Heart right ventricle (tissue), 16 donors: Measurements from ENCODE around the gene PAM16. TPM values are rescaled to one million over a fixed set of nuclear protein-coding genes. Genes with fewer than 3 reads are reported as not detected.
"Not testable (repeated sequence)": the region's sequence is repeated elsewhere in the genome, so short reads cannot be mapped to it uniquely, and the experiment has no call there.

ENCODE experiments used
- ATAC-seq, 8 donors: fragments of 200-7000 bp; cut with Tn5 transposase; one replicate each; pipeline ENCODE4 v1.9.1; 2020; ENCODE audit warnings: mild to moderate bottlenecking in 8 of 8, moderate library complexity in 8 of 8, moderate number of reproducible peaks in 1 of 8
- DNase-seq, 2 donors: peaks; one replicate each; pipeline ENCODE4 v3.0.0-alpha.2; 2020
- H3K27ac ChIP-seq, 10 donors: fragments of 200-600 bp; sonication (generic) in 2 of 10; one replicate each; pipeline versions ENCODE4 v1.5.0 to v1.8.0; 2020 to 2022; ENCODE audit warnings: mild to moderate bottlenecking in 3 of 10
- H3K27me3 ChIP-seq, 7 donors: fragments of 200-600 bp; one replicate each; pipeline ENCODE4 v1.8.0; 2021 to 2022; ENCODE audit warnings: mild to moderate bottlenecking in 2 of 7
- H3K36me3 ChIP-seq, 9 donors: fragments of 200-600 bp; sonication (generic) in 1 of 9; one replicate each; pipeline versions ENCODE4 v1.5.0 to v1.8.0; 2020 to 2022; ENCODE audit warnings: mild to moderate bottlenecking in 2 of 9
- H3K4me1 ChIP-seq, 9 donors: fragments of 200-600 bp; sonication (generic) in 1 of 9; one replicate each; pipeline versions ENCODE4 v1.5.0 to v1.8.0; 2020 to 2022; ENCODE audit warnings: mild to moderate bottlenecking in 4 of 9
- H3K4me3 ChIP-seq, 10 donors: fragments of 200-600 bp; sonication (generic) in 2 of 10; one replicate each; pipeline versions ENCODE4 v1.5.0 to v1.8.0; 2020 to 2022; ENCODE audit warnings: mild to moderate bottlenecking in 7 of 10, moderate library complexity in 2 of 10
- H3K9me3 ChIP-seq, 11 donors: fragments of 200-600 bp in 10 of 11; sonication (generic) in 2 of 11; one replicate each; pipeline versions ENCODE4 v1.5.0 to v1.8.0; 2013 to 2022; ENCODE audit warnings: mild to moderate bottlenecking in 2 of 11, control low read depth in 1 of 11, moderate library complexity in 1 of 11
- CTCF ChIP-seq, 9 donors: fragments of 200-600 bp; sonication (generic) in 2 of 9; IDR thresholded peaks; one replicate each; pipeline versions ENCODE4 v1.5.0 to v1.8.0; 2021 to 2022; ENCODE audit warnings: antibody characterized with exemption in 9 of 9, mild to moderate bottlenecking in 5 of 9, moderate library complexity in 1 of 9
- WGBS, 2 donors: extraction: QIAGEN DNeasy Blood & Tissue Kit; methylation state at CpG; one replicate each; pipeline ENCODE4 v1.1.7; 2013; ENCODE audit warnings: inconsistent platforms in 1 of 2; 5-methylcytosine and 5-hydroxymethylcytosine counted together
- intact Hi-C, 10 donors: fragments of 100-400 bp; cut with DNase I; formaldehyde crosslinking; loops; one replicate each; pipeline versions ENCODE4 v1.11.1 to v1.14.2; 2022
- long read RNA-seq, 3 donors: library from polyadenylated mRNA; unstranded; transcript quantifications; one replicate each; pipeline ENCODE4 v2.0.0, GENCODE V29; 2020 to 2021
- polyA plus RNA-seq, 2 donors: library from polyadenylated mRNA; stranded (reverse); fragments of 200-250 nt; gene quantifications; one replicate each; pipeline ENCODE4 v1.2.3, GENCODE V29; 2013
- total RNA-seq, 10 donors: library from RNA; stranded (reverse); fragmentation: NEBNext Ultra II Directional in 3 of 10; extraction: Animal tissue kit (Norgen Biotek cat#: 25700) in 3 of 10; gene quantifications; one replicate each; pipeline versions ENCODE4 v1.2.1 to v1.2.4, GENCODE V29; 2021 to 2023
- donor health status: Arrhythmogenic right ventricular cardiomyopathy.
- donor health status: ischemic (EF 13 %, LVEDD 7.1; RV severe dilation, severe dysfunction).
- donor health status: healthy with polysubstance abuse.
- donor health status: DM: no; HTN: yes; CAD: no.
- donor health status: DM: no; HTN: no; CAD: no.
- donor health status: ischemic (EF 25% LVEDD 6.9; RV normal size, moderate dysfunction).
- donor health status: ischemic (EF 25% LVEDD 5.7; RV mildly dilated, moderate dysfunction).
- donor health status: healthy.
- donor health status: DM: yes; HTN: yes; CAD: no.
- donor health status: Ischemic cardiomyopathy.
- donor health status: ischemic (EF 35%, LVEDD 5.7; RV mildly dilated, moderate dysfunction).
- donor health status: nonischemic (EF 11% LVEDD 7.7; RV severe dilation, severe dysfunction).
- donor health status: DM: yes; HTN: yes; CAD: no.
- donor health status: PGD.
- donor health status: ischemic (EF 29% LVEDD 5.4; RV normal size, mild dysfunction).
- donor health status: nonischemic (EF 23%, LVEDD 6.1; RV moderate dilation, normal function).

PAM16 gene
- 10 to 100 TPM; 44.2 to 75.0 (median 55.6) TPM for total RNA-seq
- 100 to 1,000 TPM; 136 to 288 TPM for polyA plus RNA-seq
- long read RNA-seq, donor 1, transcript PAM16-201 (5 exons, 587 nt) = major isoform, 27 of 32 reads
- long read RNA-seq, donor 1, partial matches to known transcripts = 0 of 32 reads
- long read RNA-seq, donor 1, other reads (novel, unspliced or antisense) = 3 of 32 reads
- long read RNA-seq, donor 2, transcript PAM16-201 (5 exons, 587 nt) = major isoform, 19 of 25 reads
- long read RNA-seq, donor 2, partial matches to known transcripts = 1 of 25 reads
- long read RNA-seq, donor 2, other reads (novel, unspliced or antisense) = 1 of 25 reads
- long read RNA-seq, donor 3, partial matches to known transcripts = 0 of 6 reads
- long read RNA-seq, donor 3, other reads (novel, unspliced or antisense) = 2 of 6 reads

GRCh38 chr16:4350787-4351659, at the start of gene PAM16:
TSS of gene PAM16 (minus strand) at chr16:4351321. CDS start at chr16:4351234, 87 bp downstream.
- peaks cover 11 to 47% (median 30%) of the 10 kb centered on the region in 9 donors for H3K4me1 ChIP-seq
- no peaks in the 10 kb centered on the region for H3K9me3 ChIP-seq
- H3K27me3 ChIP-seq = no peaks in the 10 kb centered on the region
- H3K36me3 ChIP-seq = peaks cover 0 to 19% (median 0%) of the 10 kb centered on the region in 9 donors
- ATAC-seq (peak; percentile 92 to 98 (median 97)), DNase-seq (peak; percentile 97 to 99)
- intact Hi-C loops = no loop called here
- peak within 1 kb of the TSS; percentile 66 to 96 (median 86) for H3K4me3 ChIP-seq
- WGBS, 2 donors = 0 to 1% methylated on average over 61 to 81 of the region's 81 CpGs
- peak within 1 kb of the TSS in 9 of 10 donors; percentile 71 to 98 (median 86) for H3K27ac ChIP-seq
- peak in 2 of 9 donors; percentile 23 to 35 for TF ChIP-seq CTCF (IDR thresholded peaks at IDR 0.05)

GRCh38 chr16:4399001-4399730, 48.0 kb upstream of the PAM16 start:
- H3K4me1 ChIP-seq = peaks cover 0 to 11% (median 4%) of the 10 kb centered on the region in 9 donors
- H3K4me3 ChIP-seq = no peak overlapping the region
- DNase-seq (no peak), ATAC-seq (no peak)
- peaks cover 0 to 99% (median 7%) of the 10 kb centered on the region in 9 donors for H3K36me3 ChIP-seq
- WGBS, 2 donors = 93 to 95% methylated on average over 9 of the region's 9 CpGs
- intact Hi-C loops = no loop called here
- H3K27ac ChIP-seq = no peak overlapping the region
- TF ChIP-seq CTCF (IDR thresholded peaks at IDR 0.05) = no peak
- no peaks in the 10 kb centered on the region for H3K27me3 ChIP-seq
- H3K9me3 ChIP-seq = no peaks in the 10 kb centered on the region

GRCh38 chr16:4395055-4395726, 44.1 kb upstream of the PAM16 start:
- Histone ChIP-seq H3K9me3 (no peaks in the 10 kb centered on the region), H3K27me3 (no peaks in the 10 kb centered on the region), H3K4me1 (peaks cover 0 to 26% (median 13%) of the 10 kb centered on the region in 9 donors), H3K36me3 (peaks cover 0 to 94% (median 7%) of the 10 kb centered on the region in 9 donors), H3K27ac (no peak overlapping the region), H3K4me3 (no peak overlapping the region)
- ATAC-seq (no peak), DNase-seq (no peak)
- TF ChIP-seq CTCF (IDR thresholded peaks at IDR 0.05) = no peak
- intact Hi-C loops = no loop called here
- 75 to 76% methylated on average over 9 of the region's 9 CpGs for WGBS, 2 donors

- DNase-seq, H3K27me3 ChIP-seq, ATAC-seq, H3K4me3 ChIP-seq, intact Hi-C loops, H3K9me3 ChIP-seq: not testable (repeated sequence)
- 97% methylated on average over 15 of the region's 15 CpGs for WGBS, 2 donors
- H3K4me1 ChIP-seq = peaks cover 0 to 40% (median 22%) of the 10 kb centered on the region in 9 donors
- H3K27ac ChIP-seq = peak overlapping the region in 3 of 10 donors; percentile 3 to 47 (median 10)
- peaks cover 0 to 94% (median 7%) of the 10 kb centered on the region in 9 donors for H3K36me3 ChIP-seq
These were observed 42.7 kb upstream of the PAM16 start for GRCh38 chr16:4393850-4394249.
